ENCODE data around the gene MAP4K2. TPM values are rescaled to one million over a fixed set of nuclear protein-coding genes. Genes with fewer than 3 reads are reported as not detected.

Gene MAP4K2
- total and polyA plus RNA-seq, 2 experiments from 2014 or later: 9.9 to 42.6 TPM

DNA sequence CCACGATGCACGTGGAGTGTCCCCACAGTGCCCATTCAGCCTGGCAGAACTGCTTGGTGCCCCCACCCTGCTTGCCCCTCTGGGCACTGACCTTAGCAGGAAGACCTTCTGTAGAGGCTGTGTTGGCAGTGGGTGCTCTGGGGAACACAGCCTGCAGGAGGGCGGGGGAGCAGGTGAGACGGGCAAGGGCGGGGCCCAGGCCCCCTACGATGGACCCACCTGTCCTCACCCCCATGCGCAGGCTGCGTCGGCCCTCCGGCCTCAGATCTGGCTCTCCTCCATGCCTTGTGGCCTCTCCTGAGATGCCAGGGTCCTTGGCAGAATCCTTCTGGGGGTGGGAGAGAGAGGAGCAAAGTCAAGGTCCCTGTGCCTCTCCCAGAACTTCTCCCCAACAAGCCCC lies 30.5 kb upstream of the MAP4K2 start:
- Histone ChIP-seq H3K9me2 (ENCODE audit: insufficient read depth) (no peaks in the 10 kb centered on the region), H3K27me3 (ENCODE audit: insufficient read depth) (no peaks in the 10 kb centered on the region), H4K20me1 (replicated peaks; ENCODE audit: insufficient read depth) (no peaks in the 10 kb centered on the region), H3K4me2 (no peak overlapping the region), H3K36me3 (ENCODE audit: insufficient read depth) (no peaks in the 10 kb centered on the region), H3K4me1 (ENCODE audit: insufficient read depth) (no peaks in the 10 kb centered on the region), H3K79me2 (replicated peaks; ENCODE audit: insufficient read depth) (no peaks in the 10 kb centered on the region), H3K27ac (ENCODE audit: low read depth) (no peak overlapping the region), H3F3A (replicated peaks; ENCODE audit: low read depth) (no peaks in the 10 kb centered on the region), H2AFZ (no peak overlapping the region), H3K4me3 (no peak overlapping the region)
- Mint-ChIP-seq H3K4me3 (no peak overlapping the region), H3K9me3 (no peaks in the 10 kb centered on the region), H3K4me1 (no peaks in the 10 kb centered on the region), H3K27ac (no peak overlapping the region), H3K27me3 (ENCODE audit: insufficient read depth, low read depth, poor library complexity) (peaks cover 2% of the 10 kb centered on the region), H3K36me3 (ENCODE audit: low read depth) (peaks cover 7% of the 10 kb centered on the region; the same call in 2 of the 3 replicates)
- DNase-seq (ENCODE audit: low spot score) (no peak), ATAC-seq (no peak)
- TF ChIP-seq ZNF114 (CRISPR knock-in tag; IDR thresholded peaks at IDR 0.05): no peak
- no peak for TF ChIP-seq ZNF331 (CRISPR knock-in tag; IDR thresholded peaks at IDR 0.05; ENCODE audit: low read depth)
- no peak for TF ChIP-seq POLR2AphosphoS5 (IDR thresholded peaks at IDR 0.05; ENCODE audit: low read depth)
- TF ChIP-seq CTCF (conservative IDR thresholded peaks at IDR 0.05; ENCODE audit: low read depth in 2 of 2): no peak
- TF ChIP-seq EZH2phosphoT487 (IDR thresholded peaks at IDR 0.05; ENCODE audit: unreplicated experiment): no peak
- no peak for TF ChIP-seq ZNF462 (CRISPR knock-in tag; IDR thresholded peaks at IDR 0.05)
- no peak for TF ChIP-seq STAT1 (IDR thresholded peaks at IDR 0.05; ENCODE audit: unreplicated experiment)
- TF ChIP-seq JUNB (IDR thresholded peaks at IDR 0.05; ENCODE audit: unreplicated experiment): no peak
- TF ChIP-seq, protein P1, sequence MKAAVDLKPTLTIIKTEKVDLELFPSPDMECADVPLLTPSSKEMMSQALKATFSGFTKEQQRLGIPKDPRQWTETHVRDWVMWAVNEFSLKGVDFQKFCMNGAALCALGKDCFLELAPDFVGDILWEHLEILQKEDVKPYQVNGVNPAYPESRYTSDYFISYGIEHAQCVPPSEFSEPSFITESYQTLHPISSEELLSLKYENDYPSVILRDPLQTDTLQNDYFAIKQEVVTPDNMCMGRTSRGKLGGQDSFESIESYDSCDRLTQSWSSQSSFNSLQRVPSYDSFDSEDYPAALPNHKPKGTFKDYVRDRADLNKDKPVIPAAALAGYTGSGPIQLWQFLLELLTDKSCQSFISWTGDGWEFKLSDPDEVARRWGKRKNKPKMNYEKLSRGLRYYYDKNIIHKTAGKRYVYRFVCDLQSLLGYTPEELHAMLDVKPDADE (IDR thresholded peaks at IDR 0.05): no peak
- TF ChIP-seq CREB1 (CRISPR knock-in tag; IDR thresholded peaks at IDR 0.05; ENCODE audit: low read depth): no peak
- TF ChIP-seq, protein P2, sequence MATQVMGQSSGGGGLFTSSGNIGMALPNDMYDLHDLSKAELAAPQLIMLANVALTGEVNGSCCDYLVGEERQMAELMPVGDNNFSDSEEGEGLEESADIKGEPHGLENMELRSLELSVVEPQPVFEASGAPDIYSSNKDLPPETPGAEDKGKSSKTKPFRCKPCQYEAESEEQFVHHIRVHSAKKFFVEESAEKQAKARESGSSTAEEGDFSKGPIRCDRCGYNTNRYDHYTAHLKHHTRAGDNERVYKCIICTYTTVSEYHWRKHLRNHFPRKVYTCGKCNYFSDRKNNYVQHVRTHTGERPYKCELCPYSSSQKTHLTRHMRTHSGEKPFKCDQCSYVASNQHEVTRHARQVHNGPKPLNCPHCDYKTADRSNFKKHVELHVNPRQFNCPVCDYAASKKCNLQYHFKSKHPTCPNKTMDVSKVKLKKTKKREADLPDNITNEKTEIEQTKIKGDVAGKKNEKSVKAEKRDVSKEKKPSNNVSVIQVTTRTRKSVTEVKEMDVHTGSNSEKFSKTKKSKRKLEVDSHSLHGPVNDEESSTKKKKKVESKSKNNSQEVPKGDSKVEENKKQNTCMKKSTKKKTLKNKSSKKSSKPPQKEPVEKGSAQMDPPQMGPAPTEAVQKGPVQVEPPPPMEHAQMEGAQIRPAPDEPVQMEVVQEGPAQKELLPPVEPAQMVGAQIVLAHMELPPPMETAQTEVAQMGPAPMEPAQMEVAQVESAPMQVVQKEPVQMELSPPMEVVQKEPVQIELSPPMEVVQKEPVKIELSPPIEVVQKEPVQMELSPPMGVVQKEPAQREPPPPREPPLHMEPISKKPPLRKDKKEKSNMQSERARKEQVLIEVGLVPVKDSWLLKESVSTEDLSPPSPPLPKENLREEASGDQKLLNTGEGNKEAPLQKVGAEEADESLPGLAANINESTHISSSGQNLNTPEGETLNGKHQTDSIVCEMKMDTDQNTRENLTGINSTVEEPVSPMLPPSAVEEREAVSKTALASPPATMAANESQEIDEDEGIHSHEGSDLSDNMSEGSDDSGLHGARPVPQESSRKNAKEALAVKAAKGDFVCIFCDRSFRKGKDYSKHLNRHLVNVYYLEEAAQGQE (IDR thresholded peaks at IDR 0.05; ENCODE audit: unreplicated experiment): no peak
- TF ChIP-seq EZH2 (IDR thresholded peaks at IDR 0.05; ENCODE audit: low read depth, unreplicated experiment): no peak
- no peak for TF ChIP-seq NANOG (IDR thresholded peaks at IDR 0.05; ENCODE audit: borderline replicate concordance)
